KOPT-K1 (cell line): ENCODE data around the gene GNLY.
"Not testable (repeated sequence)": the region's sequence is repeated elsewhere in the genome, so short reads cannot be mapped to it uniquely, and the experiment has no call there.

Experiments used
- H3K27ac ChIP-seq: fragments of 200-600 bp; sonication (generic); 2 replicates; pipeline ENCODE4 v1.5.1; 2016; ENCODE audit warnings: antibody characterized with exemption, mild to moderate bottlenecking, low read depth, low read length; ENCODE audit not compliant: poor library complexity, severe bottlenecking
- H3K36me3 ChIP-seq: fragments of 200-600 bp; sonication (generic); 2 replicates; pipeline ENCODE4 v1.5.1; 2017; ENCODE audit warnings: antibody characterized with exemption, mild to moderate bottlenecking, low read length, moderate library complexity; ENCODE audit not compliant: insufficient read depth
- H3K9me3 ChIP-seq: fragments of 200-600 bp; sonication (generic); 2 replicates; pipeline ENCODE4 v1.5.1; 2017; ENCODE audit warnings: antibody characterized with exemption, low read length, mild to moderate bottlenecking; ENCODE audit not compliant: insufficient read depth, poor library complexity, severe bottlenecking

The GNLY gene

DNA sequence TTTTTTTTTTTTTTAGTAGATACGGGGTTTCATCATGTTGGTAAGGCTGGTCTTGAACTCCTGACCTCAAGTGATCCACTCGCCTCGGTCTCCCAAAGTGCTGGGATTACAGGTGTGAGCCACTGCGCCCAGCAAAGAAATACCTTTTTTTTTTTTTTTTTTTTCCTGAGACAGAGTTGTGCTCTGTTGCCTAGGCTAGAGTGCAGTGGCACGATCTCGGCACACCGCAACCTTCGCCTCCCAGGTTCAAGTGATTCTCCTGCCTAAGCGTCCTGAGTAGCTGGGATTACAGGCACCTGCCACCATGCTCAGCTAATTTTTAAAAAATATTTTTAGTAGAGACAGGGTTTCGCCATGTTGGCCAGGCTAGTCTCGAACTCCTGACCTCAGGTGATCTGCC lies 33.9 kb upstream of the GNLY start:
- H3K36me3 ChIP-seq, result peaks cover 45% of the 10 kb centered on the region
- not testable (repeated sequence) for H3K27ac ChIP-seq, H3K9me3 ChIP-seq

GRCh38 chr2:85660725-85661124 lies 33.4 kb upstream of the GNLY start:
- Histone ChIP-seq H3K36me3 (peaks cover 45% of the 10 kb centered on the region), H3K27ac (no peak overlapping the region), H3K9me3 (no peaks in the 10 kb centered on the region)

DNA sequence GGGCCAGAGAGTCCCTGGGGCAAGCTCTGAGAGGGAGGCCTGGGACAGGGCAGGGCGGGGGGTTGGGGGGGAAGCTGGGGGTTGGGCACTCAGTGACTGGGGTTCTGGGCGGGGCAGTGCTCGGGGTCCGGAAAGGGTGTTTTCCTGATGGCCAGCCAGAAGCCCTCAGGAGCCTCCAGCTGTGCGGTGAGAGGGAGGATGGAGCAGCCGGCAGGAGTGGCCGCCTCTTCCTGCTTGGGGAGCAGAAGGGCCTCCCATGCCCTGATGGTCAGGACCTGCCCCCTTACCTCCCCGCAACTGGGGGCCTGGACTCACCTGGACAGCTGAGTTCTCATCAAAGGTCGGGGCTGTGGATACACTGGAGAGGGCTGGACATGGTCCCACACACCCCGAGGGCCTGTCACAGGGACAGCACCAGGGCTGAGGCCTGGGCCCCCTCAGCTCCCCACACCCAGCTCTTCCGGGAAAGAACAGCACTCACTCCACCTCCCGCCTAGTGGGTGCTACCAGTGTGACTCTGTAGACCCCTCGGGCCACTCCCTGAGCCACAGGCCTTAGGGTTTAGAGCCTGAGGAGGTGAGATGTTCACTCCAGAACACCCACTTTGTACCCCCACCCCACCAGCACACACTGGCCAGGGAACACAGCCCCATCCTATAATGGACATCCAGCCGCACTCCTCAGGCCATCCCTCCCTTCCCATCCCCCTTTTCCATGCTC lies 32.9 kb upstream of the GNLY start:
- no peaks in the 10 kb centered on the region for H3K9me3 ChIP-seq
- no peak overlapping the region for H3K27ac ChIP-seq
- peaks cover 39% of the 10 kb centered on the region for H3K36me3 ChIP-seq

- H3K27ac ChIP-seq, result no peak overlapping the region
- H3K36me3 ChIP-seq, result peaks cover 25% of the 10 kb centered on the region; the same call in 1 of the 2 replicates
- H3K9me3 ChIP-seq, result no peaks in the 10 kb centered on the region
Measured at GRCh38 chr2:85662899-85663593, 31.1 kb upstream of the GNLY start.

- Histone ChIP-seq H3K27ac (no peak overlapping the region), H3K36me3 (peaks cover 19% of the 10 kb centered on the region; the same call in 1 of the 2 replicates), H3K9me3 (no peaks in the 10 kb centered on the region)
Measured at GRCh38 chr2:85663594-85664565, 30.3 kb upstream of the GNLY start.

DNA sequence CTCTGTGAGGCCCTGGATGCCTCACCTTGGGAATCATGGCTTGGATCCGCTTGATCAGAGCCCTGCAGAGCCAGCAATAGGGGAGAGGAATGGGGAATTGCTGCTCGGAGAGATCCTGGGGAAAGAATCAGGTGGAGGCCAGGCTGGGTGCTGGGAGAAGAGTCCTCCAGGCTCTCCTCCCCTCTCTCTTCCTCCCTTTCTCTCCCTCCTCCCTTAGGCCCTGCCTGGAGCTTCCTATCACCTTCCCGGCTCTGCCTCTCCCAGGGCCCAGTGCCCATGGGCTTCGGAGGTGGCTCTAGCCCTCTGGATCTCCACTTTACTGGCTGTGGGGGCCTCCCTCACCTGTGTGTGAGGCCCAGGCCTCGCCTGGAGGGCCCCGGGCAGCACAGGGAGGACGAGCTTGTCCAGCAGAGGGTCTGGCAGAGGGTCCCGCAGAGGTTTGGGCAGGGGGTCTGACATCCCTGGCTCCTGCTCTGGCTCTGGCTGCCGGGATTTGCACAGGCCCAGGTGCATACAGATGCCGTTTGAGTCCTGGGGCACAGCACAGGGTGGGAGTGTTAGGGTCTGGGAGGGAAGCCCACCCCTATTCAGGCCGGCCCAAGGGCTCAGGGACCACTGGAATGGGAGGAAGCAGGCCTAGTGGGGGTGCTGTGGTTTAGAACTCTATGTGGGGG lies 28.8 kb upstream of the GNLY start:
- Histone ChIP-seq H3K9me3 (no peaks in the 10 kb centered on the region), H3K36me3 (peaks cover 12% of the 10 kb centered on the region; the same call in 1 of the 2 replicates), H3K27ac (no peak overlapping the region)

GRCh38 chr2:85666016-85666415 lies 28.1 kb upstream of the GNLY start:
- Histone ChIP-seq H3K36me3 (peaks cover 7% of the 10 kb centered on the region; the same call in 1 of the 2 replicates), H3K9me3 (no peaks in the 10 kb centered on the region), H3K27ac (no peak overlapping the region)

GRCh38 chr2:85666435-85667316 lies 27.5 kb upstream of the GNLY start:
- H3K9me3 ChIP-seq, result no peaks in the 10 kb centered on the region
- H3K27ac ChIP-seq, result no peak overlapping the region
- peaks cover under 1% of the 10 kb centered on the region; the same call in 1 of the 2 replicates for H3K36me3 ChIP-seq

DNA sequence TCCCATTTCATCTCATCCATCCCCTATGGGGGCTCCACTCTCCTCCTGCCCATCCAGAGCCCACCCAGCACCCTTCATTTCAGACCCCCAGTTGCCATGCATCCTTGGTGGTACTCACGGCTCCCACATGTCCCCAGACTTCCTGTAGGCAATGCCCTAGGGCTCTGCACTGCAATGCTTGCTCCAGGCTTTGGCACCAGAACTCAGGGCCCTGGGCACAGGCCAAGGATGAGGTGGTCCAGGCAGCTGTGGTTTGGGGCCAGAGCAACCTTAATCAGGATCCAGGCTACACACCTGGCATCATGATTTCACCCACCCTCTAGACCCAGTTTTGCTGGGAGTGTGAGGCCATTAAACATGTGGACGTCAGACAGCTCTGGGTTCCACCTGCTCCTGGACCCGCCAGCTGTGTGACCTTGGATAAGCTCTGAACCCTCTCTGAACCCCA lies 26.6 kb upstream of the GNLY start:
- H3K27ac ChIP-seq, result no peak overlapping the region

DNA sequence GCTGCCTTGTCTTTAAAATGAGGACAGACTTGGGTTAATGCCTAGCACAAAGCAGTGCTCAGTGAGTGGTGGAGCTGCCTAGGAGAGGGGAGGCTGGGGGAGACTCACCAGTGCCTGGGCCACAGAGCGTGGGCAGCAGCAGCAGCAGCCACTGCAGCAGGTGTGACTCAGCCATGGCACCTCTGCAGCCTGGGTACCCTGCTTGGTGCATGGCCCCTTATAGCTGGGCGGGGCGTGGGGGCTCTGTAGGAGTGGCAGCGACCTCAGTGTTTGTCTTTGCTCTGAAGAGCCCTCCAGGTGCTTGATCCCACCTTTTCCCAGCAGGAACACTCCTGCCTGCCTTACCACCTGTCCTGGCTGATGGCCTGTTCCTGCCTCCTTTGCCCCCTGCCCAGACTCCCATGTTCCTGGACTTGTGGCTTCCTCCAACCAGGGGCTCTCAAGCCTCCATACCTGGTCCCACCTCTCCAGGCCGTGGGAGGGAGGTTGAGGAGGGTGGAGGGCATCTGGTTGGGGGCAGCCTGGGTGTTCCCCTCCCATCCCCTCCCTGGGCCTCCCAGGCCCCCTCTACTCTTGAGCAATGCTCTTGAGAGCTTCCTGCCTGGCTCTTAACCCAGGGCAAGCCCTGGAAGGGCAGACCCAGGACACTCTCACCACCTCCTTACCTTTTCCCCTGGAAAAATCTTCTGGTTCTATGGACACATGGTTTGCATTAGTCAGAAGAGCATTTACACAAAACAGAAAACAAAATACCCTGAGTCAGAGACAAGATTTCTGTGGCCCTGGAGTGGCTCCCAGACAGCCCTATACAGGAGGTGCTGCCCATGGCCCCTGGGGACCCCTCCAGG lies 25.9 kb upstream of the GNLY start, which contains the start of gene SFTPB:
Gene SFTPB, minus strand, starts transcription at position 191 of the 848 bp plus-strand sequence. Its CDS starts 16 bp downstream, at position 175.
- Histone ChIP-seq H3K9me3 (no peaks in the 10 kb centered on the region), H3K36me3 (no peaks in the 10 kb centered on the region), H3K27ac (no peak within 1 kb of the TSS)

More for the DNA sequence above, 26.6 kb upstream of the GNLY start:
- Histone ChIP-seq H3K36me3 (no peaks in the 10 kb centered on the region), H3K9me3 (no peaks in the 10 kb centered on the region)

DNA sequence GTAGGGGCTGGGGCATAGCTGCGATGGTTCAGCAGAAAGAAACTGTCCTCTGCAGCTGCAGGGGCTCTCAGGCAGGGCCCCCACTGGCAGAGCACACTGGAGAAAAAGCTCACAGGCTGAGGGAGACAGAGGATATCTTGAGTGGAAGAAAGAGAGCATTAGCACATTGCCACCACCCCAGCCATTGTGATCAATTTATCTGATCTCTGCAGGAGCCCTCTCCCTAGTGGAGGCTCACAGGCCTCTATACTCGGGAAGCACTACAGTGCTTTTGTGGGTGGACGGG lies 25.4 kb upstream of the GNLY start:
- Histone ChIP-seq H3K36me3 (no peaks in the 10 kb centered on the region), H3K27ac (no peak overlapping the region), H3K9me3 (no peaks in the 10 kb centered on the region)

DNA sequence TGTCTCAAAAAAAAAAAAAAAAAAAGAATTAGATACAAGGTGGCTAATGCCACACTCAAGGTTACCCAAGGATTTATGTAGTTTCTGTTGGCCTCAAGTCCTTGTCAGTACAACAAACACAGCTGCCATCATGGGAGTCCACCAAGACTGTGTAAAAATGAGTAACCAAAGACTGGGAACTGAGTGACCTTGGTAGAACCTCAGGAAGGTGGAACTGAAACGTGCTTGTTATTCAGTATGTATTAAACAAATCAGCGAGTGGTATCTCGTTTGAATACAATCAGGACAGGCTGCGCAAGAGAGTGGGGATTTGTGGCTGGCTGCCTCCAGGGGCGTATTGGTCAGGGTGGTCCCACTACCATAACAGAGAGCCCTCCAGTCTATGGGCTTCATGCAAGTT lies 24.6 kb upstream of the GNLY start:
- Histone ChIP-seq H3K36me3 (no peaks in the 10 kb centered on the region), H3K27ac (no peak overlapping the region), H3K9me3 (no peaks in the 10 kb centered on the region)

DNA sequence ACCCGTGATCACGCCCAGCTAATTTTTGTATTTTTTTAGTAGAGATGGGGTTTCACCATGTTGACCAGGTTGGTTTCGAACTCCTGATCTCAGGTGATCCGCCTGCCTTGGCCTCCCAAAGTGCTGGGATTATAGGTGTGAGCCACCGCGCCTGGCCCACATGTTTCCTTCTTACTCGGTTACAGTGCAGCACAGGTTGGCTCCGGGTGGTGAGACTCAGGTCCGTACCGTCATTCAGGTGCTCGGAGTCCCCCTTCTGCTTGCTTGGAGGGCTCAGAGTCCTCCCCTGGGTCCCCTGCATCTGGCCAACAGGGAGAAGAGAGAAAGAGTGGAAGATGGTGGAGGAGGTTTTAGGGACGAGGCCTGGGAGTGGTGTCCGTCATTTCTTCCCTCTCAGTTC lies 23.7 kb upstream of the GNLY start:
- not testable (repeated sequence) for H3K27ac ChIP-seq, H3K36me3 ChIP-seq, H3K9me3 ChIP-seq
